ENCODE data around the gene NOTCH4.

Gene NOTCH4

GRCh38 chr6:32158052-32158451 lies 65.8 kb downstream of the NOTCH4 start:
- Histone ChIP-seq H3K79me2 (ENCODE audit: insufficient read depth, low read length) (peaks cover 17% of the 10 kb centered on the region), H3K4me1 (ENCODE audit: insufficient read depth, low read length, poor library complexity, severe bottlenecking) (peaks cover 19% of the 10 kb centered on the region), H3K4me3 (ENCODE audit: low read length, poor library complexity, severe bottlenecking) (no peak overlapping the region), H3K9ac (ENCODE audit: low read depth, low read length, poor library complexity, severe bottlenecking) (no peak overlapping the region), H3K9me2 (replicated peaks; ENCODE audit: low read depth, low read length) (no peaks in the 10 kb centered on the region), H3K27me3 (ENCODE audit: insufficient read depth, low read length, poor library complexity, severe bottlenecking) (no peaks in the 10 kb centered on the region), H3K36me3 (ENCODE audit: insufficient read depth, low read length) (peaks cover 11% of the 10 kb centered on the region; the same call in 1 of the 2 replicates), H2AFZ (ENCODE audit: low read length) (no peak overlapping the region), H3K4me2 (ENCODE audit: low read depth, low read length, poor library complexity, severe bottlenecking) (no peak overlapping the region), H4K20me1 (ENCODE audit: insufficient read depth, low read length, poor library complexity, severe bottlenecking) (no peaks in the 10 kb centered on the region), H3F3A (ENCODE audit: low read depth) (no peaks in the 10 kb centered on the region), H3K9me3 (ENCODE audit: insufficient read depth, low read depth, low read length) (no peaks in the 10 kb centered on the region)
- no peak for TF ChIP-seq EZH2phosphoT487 (IDR thresholded peaks at IDR 0.05; ENCODE audit: borderline replicate concordance)
- TF ChIP-seq CTCF (conservative IDR thresholded peaks at IDR 0.05; ENCODE audit: low read length), result no peak

GRCh38 chr6:32156891-32157290 lies 67.0 kb downstream of the NOTCH4 start:
- H3K36me3 ChIP-seq (ENCODE audit: insufficient read depth, low read length), result peaks cover 11% of the 10 kb centered on the region; the same call in 1 of the 2 replicates
- no peak overlapping the region for H3K9ac ChIP-seq (ENCODE audit: low read depth, low read length, poor library complexity, severe bottlenecking)
- no peaks in the 10 kb centered on the region for H3K27me3 ChIP-seq (ENCODE audit: insufficient read depth, low read length, poor library complexity, severe bottlenecking)
- no peak for TF ChIP-seq CTCF (conservative IDR thresholded peaks at IDR 0.05; ENCODE audit: low read length)
- no peak for TF ChIP-seq EZH2phosphoT487 (IDR thresholded peaks at IDR 0.05; ENCODE audit: borderline replicate concordance)
- no peaks in the 10 kb centered on the region for H3F3A ChIP-seq (ENCODE audit: low read depth)
- H3K9me3 ChIP-seq (ENCODE audit: insufficient read depth, low read depth, low read length), result no peaks in the 10 kb centered on the region
- no peak overlapping the region for H3K4me3 ChIP-seq (ENCODE audit: low read length, poor library complexity, severe bottlenecking)
- no peak overlapping the region for H2AFZ ChIP-seq (ENCODE audit: low read length)
- H3K4me2 ChIP-seq (ENCODE audit: low read depth, low read length, poor library complexity, severe bottlenecking), result no peak overlapping the region
- peaks cover 17% of the 10 kb centered on the region for H3K79me2 ChIP-seq (ENCODE audit: insufficient read depth, low read length)
- H3K4me1 ChIP-seq (ENCODE audit: insufficient read depth, low read length, poor library complexity, severe bottlenecking), result peaks cover 21% of the 10 kb centered on the region
- no peaks in the 10 kb centered on the region for H4K20me1 ChIP-seq (ENCODE audit: insufficient read depth, low read length, poor library complexity, severe bottlenecking)
- no peaks in the 10 kb centered on the region for H3K9me2 ChIP-seq (replicated peaks; ENCODE audit: low read depth, low read length)

GRCh38 chr6:32154514-32155161 lies 69.2 kb downstream of the NOTCH4 start:
- Histone ChIP-seq H3K4me1 (ENCODE audit: insufficient read depth, low read length, poor library complexity, severe bottlenecking) (peaks cover 21% of the 10 kb centered on the region), H3F3A (ENCODE audit: low read depth) (no peaks in the 10 kb centered on the region), H3K27me3 (ENCODE audit: insufficient read depth, low read length, poor library complexity, severe bottlenecking) (no peaks in the 10 kb centered on the region), H3K9me2 (replicated peaks; ENCODE audit: low read depth, low read length) (no peaks in the 10 kb centered on the region), H3K36me3 (ENCODE audit: insufficient read depth, low read length) (peaks cover 11% of the 10 kb centered on the region; the same call in 1 of the 2 replicates), H4K20me1 (ENCODE audit: insufficient read depth, low read length, poor library complexity, severe bottlenecking) (no peaks in the 10 kb centered on the region), H3K79me2 (ENCODE audit: insufficient read depth, low read length) (peaks cover 17% of the 10 kb centered on the region), H3K9me3 (ENCODE audit: insufficient read depth, low read depth, low read length) (no peaks in the 10 kb centered on the region), H3K4me2 (ENCODE audit: low read depth, low read length, poor library complexity, severe bottlenecking) (peak overlapping the region; percentile 93), H2AFZ (ENCODE audit: low read length) (peak overlapping the region; percentile 93), H3K4me3 (ENCODE audit: low read length, poor library complexity, severe bottlenecking) (peak overlapping the region; percentile 90), H3K9ac (ENCODE audit: low read depth, low read length, poor library complexity, severe bottlenecking) (peak overlapping the region; percentile 70)
- TF ChIP-seq EZH2phosphoT487 (IDR thresholded peaks at IDR 0.05; ENCODE audit: borderline replicate concordance) (no peak), CTCF (conservative IDR thresholded peaks at IDR 0.05; ENCODE audit: low read length) (peak; percentile 63)
